ENCODE results near the gene TUSC1. TPM values are rescaled to one million over a fixed set of nuclear protein-coding genes. Genes with fewer than 3 reads are reported as not detected.
"Not testable (repeated sequence)": the region's sequence is repeated elsewhere in the genome, so short reads cannot be mapped to it uniquely, and the experiment has no call there.

TUSC1 gene
- total RNA-seq, 4 donors from 2014 or later, result 7.8 to 18.3 (median 13.2) TPM

DNA sequence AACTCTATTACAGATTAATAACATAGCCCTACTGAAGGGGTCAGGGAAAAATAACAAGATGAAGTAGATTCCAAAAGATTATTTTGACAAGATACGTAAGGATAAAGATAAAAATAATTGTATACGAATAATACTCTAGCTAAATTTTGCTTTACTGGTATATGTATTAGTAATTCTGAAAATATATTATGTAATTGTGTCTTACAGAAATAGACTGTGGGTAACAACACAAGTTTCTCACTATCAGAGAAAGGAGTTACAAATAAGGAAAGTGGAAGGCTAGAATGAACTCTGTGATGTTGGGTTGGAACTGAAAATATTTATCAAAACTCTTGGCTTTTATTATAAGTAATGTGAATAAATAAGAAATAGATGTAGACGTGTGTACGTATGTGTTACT, 26.6 kb upstream of the TUSC1 start:
- Histone ChIP-seq H3K4me3 (no peak overlapping the region), H3K27ac (no peak overlapping the region), H3K36me3 (no peaks in the 10 kb centered on the region), H3K27me3 (no peaks in the 10 kb centered on the region), H3K4me1 (peaks cover 0 to 10% (median 0%) of the 10 kb centered on the region in 3 donors), H3K9me3 (no peaks in the 10 kb centered on the region)
- TF ChIP-seq POLR2A (IDR thresholded peaks at IDR 0.05), result no peak
- TF ChIP-seq, protein P1, sequence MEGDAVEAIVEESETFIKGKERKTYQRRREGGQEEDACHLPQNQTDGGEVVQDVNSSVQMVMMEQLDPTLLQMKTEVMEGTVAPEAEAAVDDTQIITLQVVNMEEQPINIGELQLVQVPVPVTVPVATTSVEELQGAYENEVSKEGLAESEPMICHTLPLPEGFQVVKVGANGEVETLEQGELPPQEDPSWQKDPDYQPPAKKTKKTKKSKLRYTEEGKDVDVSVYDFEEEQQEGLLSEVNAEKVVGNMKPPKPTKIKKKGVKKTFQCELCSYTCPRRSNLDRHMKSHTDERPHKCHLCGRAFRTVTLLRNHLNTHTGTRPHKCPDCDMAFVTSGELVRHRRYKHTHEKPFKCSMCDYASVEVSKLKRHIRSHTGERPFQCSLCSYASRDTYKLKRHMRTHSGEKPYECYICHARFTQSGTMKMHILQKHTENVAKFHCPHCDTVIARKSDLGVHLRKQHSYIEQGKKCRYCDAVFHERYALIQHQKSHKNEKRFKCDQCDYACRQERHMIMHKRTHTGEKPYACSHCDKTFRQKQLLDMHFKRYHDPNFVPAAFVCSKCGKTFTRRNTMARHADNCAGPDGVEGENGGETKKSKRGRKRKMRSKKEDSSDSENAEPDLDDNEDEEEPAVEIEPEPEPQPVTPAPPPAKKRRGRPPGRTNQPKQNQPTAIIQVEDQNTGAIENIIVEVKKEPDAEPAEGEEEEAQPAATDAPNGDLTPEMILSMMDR (IDR thresholded peaks at IDR 0.05), result no peak
- intact Hi-C loops (cut with DNase I), result no loop called here
- 87 to 91% methylated on average over 4 of the region's 4 CpGs for WGBS, 2 donors
- no peak for DNase-seq

DNA sequence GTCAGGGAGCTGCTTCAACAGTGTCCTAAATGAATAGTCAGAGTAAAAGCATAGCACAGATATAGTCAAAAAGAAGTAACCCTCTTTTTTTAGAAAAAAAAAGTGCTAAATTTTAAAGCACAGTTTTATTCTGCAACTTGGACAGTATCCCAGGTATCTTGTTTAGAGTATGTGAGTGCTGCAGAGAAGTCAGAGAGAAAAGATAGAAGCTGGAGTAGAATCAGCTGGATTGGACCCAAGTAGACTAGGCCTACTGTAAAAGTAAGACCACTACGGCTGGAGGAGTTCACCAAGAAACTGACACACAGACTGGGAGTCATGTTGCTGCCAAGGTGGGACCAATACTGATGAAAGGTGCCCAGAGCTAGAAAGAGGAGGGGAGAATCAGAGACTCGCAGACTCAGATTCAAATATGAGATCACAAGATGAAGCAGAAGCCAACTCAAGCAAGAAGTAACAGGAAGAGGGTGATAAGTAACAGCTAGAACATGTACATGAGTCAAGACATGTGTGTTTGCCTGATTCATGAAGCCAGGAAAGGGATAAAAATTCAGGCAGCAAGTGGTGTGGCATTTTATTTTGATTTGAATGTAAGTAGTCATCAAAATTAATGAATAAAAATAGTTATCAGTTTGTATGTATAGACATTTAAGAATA, 25.6 kb upstream of the TUSC1 start:
- peaks cover 0 to 10% (median 0%) of the 10 kb centered on the region in 3 donors for H3K4me1 ChIP-seq
- H3K27ac ChIP-seq, result peak overlapping the region in 2 of 4 donors; percentile 11 to 36
- no peak for DNase-seq
- H3K36me3 ChIP-seq, result no peaks in the 10 kb centered on the region
- TF ChIP-seq POLR2A (IDR thresholded peaks at IDR 0.05), result no peak
- TF ChIP-seq, protein P1 (IDR thresholded peaks at IDR 0.05), result no peak
- 15 to 26% methylated on average over 2 of the region's 2 CpGs for WGBS, 2 donors
- H3K9me3 ChIP-seq, result no peaks in the 10 kb centered on the region
- no peak overlapping the region for H3K4me3 ChIP-seq
- intact Hi-C loops (cut with DNase I), result no loop called here
- H3K27me3 ChIP-seq, result no peaks in the 10 kb centered on the region

DNA sequence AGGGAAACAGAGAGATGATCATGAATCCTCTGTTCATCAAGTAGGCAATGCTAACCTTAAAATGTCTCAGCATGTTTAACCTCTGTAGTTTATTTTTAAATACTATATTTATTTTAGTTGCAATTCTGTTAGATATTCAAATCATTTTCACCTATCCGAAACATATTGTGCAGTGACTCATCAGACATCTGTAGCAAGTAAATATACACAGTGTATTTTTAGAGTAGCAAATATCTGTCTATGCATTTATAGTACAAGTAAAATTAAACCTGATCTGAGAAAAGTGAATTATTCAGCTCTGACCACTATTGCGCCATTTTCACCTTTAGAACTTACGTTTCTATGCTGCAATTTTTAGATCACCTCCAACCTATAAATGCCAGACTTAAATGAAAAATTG, 24.3 kb upstream of the TUSC1 start:
- Histone ChIP-seq H3K27me3 (no peaks in the 10 kb centered on the region), H3K36me3 (no peaks in the 10 kb centered on the region), H3K4me1 (peaks cover 0 to 10% (median 0%) of the 10 kb centered on the region in 3 donors), H3K4me3 (no peak overlapping the region), H3K27ac (no peak overlapping the region), H3K9me3 (no peaks in the 10 kb centered on the region)
- 63 to 73% methylated on average over 3 of the region's 3 CpGs for WGBS, 2 donors
- no peak for TF ChIP-seq POLR2A (IDR thresholded peaks at IDR 0.05)
- TF ChIP-seq, protein P1 (IDR thresholded peaks at IDR 0.05), result no peak
- intact Hi-C loops (cut with DNase I), result no loop called here
- DNase-seq, result no peak

DNA sequence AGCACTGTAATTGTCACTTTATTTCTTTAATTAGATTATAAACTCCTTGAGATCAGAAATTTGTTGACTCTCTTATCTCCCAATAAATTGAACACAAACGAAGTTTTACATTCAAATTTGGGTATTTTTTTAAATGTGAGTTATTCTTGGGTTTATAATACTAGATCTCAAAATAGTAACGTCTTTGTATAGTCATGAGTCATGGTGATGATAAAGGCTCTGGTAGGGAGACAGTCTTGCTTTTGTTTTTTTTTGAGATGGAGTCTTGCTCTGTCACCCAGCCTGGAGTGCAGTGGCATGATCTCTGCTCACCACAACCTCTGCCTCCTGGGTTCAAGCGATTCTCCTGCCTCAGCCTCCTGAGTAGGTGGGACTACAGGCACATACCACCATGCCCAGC, 22.7 kb upstream of the TUSC1 start:
- H3K27ac ChIP-seq; DNase-seq; intact Hi-C loops (cut with DNase I); H3K36me3 ChIP-seq; H3K27me3 ChIP-seq; H3K9me3 ChIP-seq; H3K4me3 ChIP-seq: not testable (repeated sequence)
- 29 to 39% methylated on average over 3 of the region's 3 CpGs for WGBS, 2 donors
- H3K4me1 ChIP-seq, result peaks cover 0 to 10% (median 0%) of the 10 kb centered on the region in 3 donors

DNA sequence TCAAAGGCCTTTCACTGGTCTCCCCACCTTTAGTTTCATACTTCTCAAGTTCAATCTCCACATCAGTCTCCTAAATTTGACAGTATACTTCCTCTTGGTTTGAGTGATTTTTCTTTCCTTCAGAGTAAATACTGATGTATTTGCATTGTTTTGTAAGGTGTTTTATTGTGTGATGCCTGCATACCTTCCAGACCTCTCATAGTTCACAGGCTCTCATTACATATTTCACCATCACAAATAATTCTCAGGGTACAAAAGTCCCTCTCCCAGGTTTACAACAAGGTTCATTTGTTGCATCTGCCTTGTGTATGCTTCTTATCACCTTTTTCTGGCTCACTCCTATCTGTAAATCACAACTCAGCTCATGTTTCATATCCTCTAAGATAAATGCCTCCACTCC, 22.2 kb upstream of the TUSC1 start:
- Histone ChIP-seq H3K27ac (no peak overlapping the region), H3K9me3 (no peaks in the 10 kb centered on the region), H3K36me3 (no peaks in the 10 kb centered on the region), H3K4me3 (no peak overlapping the region), H3K4me1 (peaks cover 0 to 10% (median 0%) of the 10 kb centered on the region in 3 donors), H3K27me3 (no peaks in the 10 kb centered on the region)
- no peak for TF ChIP-seq POLR2A (IDR thresholded peaks at IDR 0.05)
- TF ChIP-seq, protein P1 (IDR thresholded peaks at IDR 0.05), result no peak
- intact Hi-C loops (cut with DNase I), result no loop called here
- no peak for DNase-seq

DNA sequence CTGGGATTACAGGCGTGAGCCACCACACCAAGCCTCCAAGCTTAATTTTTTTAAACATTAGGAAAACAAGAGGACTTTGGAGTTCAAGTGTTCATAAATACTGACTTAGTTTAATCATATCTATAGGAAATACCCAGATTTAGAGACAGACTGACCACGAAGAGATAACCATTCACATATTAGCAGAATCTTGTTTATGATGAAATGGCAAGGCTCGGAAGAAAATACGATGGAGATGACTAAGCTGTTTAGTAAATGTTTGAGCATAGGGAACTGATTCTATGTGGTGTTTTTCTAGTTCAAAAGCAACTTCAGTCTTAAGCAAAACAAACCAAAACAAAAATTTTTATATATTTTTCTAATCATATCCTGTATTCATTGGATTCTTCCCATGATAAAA, 13.5 kb upstream of the TUSC1 start:
- Histone ChIP-seq H3K4me3 (no peak overlapping the region), H3K27me3 (no peaks in the 10 kb centered on the region), H3K27ac (no peak overlapping the region), H3K4me1 (no peaks in the 10 kb centered on the region), H3K36me3 (no peaks in the 10 kb centered on the region), H3K9me3 (no peaks in the 10 kb centered on the region)
- WGBS, 2 donors, result 70 to 93% methylated on average over 4 of the region's 4 CpGs
- no peak for DNase-seq
- TF ChIP-seq POLR2A (IDR thresholded peaks at IDR 0.05), result no peak
- TF ChIP-seq, protein P1 (IDR thresholded peaks at IDR 0.05), result no peak
- intact Hi-C loops (cut with DNase I), result no loop called here

Measured in esophagus squamous epithelium (tissue), 5 donors.